GM19372 (cell line): Measurements from ENCODE around the gene MCM3AP.

ENCODE experiments used
- ATAC-seq: cut with Tn5 transposase; IDR thresholded peaks from one replicate; pipeline ENCODE4 v1.9.1; 2021; ENCODE audit warnings: mild to moderate bottlenecking, low read depth, moderate library complexity; ENCODE audit not compliant: unreplicated experiment

Gene MCM3AP

GRCh38 chr21:46220847-46221246 lies 64.6 kb downstream of the MCM3AP start:
- no peak for ATAC-seq

- ATAC-seq = no peak
These were observed 65.1 kb downstream of the MCM3AP start for GRCh38 chr21:46220275-46220810.

DNA sequence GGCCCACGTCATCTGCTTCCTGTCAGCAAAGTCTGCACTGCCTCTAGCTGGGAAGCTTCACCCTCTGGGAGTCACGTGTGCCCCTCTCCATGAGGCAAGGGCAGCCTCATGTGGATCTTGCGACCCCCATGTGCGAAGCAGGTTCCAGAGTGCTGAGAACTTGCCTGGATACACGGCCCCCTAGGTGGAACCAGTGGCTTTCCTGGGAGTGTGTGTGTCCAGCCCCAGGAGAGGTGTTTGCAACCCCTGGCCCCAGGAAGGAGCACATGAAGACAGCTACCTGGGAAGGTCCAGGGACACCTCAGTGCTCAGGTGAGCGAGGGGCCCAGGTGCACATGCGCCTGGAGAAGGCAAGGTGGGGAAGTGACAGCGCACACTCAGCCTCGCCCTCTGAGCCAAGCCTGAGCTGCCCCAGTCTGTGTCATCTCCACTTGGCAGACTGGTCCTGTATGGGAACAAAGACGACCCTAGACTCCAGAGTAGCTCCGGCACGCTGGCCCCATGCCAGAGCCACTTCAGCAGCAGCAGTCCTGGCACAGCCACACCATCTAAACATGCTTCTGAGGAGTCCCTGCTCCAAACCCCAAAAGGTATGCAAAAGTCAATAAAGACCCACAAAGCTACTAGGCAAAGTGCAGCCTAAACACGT lies 65.7 kb downstream of the MCM3AP start:
- ATAC-seq = no peak

- ATAC-seq = no peak
These were observed 66.4 kb downstream of the MCM3AP start for GRCh38 chr21:46218906-46219590.

GRCh38 chr21:46217511-46218196 lies 67.8 kb downstream of the MCM3AP start:
- no peak for ATAC-seq

GRCh38 chr21:46216132-46216747 lies 69.2 kb downstream of the MCM3AP start:
- ATAC-seq = no peak

DNA sequence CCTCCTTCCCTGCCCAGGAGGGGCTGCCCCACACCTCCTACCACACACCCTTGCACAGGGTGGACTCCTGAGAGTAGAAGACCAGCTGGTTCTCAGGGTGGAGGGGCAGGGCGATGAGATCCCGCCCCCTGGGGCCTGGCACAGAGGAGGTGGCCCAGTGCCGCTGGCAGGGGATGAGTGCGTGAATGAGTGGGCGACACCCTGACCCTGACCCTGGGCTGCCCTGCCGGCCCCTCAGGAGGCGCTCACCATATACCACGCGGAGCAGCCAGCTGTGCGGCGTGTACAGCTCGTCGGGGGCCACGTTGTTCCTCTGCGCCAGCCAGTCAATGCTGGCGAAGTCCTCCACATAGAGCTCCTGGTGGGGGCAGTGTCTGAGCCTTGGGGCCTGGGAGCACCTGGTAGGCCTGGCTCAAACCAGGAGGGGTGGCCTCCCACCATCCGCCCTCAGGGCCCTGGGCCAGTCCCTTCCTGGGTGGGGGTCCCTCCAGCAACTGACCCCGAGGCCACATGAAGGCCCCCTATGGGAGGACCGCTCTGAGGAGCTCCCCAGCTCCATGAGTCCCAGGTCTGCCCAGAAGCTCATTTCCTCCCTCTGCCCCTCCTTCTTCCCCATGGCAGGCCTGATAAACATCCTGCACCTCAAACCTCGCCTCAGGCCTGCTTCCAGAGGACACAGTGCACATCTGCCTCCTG lies 69.8 kb downstream of the MCM3AP start:
- no peak for ATAC-seq

DNA sequence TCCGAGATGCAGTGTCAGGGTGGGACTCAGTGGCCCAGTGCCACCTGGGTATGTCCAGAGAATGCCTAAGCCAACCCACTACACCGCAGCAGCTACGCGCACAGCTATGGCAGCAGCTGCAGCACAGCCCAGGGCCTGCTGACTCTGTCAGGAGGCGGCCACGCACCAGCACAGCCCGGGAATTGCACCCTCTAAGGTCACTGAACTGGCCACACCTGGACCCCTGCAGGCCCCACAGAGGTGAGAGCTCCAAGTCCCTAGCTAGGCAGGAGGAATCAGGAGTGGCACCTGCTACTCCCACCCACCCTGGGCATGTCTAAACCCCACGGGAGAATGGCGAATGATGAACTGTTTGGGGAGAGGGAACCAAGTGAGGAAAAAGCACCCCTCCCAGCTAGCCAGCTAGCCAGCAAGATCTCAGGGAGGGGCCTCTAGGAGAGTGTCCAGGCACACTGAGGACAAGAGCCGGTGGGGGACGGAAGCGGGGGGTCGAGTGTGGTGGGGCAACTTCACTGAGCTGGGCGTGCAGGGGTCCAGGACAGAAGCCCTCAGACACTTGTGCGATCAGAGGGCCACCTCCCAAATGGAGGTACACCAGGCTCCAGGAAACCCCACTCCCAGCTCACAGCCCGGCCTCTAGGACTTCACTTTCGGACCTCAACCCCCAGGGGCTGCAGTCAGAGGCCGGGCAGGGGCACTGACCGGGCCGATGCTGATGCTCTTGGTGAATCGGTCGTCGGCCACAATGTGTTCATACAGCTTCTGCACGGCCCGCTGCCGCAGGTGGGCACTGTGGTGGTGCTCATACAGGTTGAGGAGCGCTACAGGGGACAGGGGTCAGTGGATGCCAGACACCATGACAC lies 70.7 kb downstream of the MCM3AP start:
- no peak for ATAC-seq

- ATAC-seq = no peak
These were observed 71.7 kb downstream of the MCM3AP start for GRCh38 chr21:46213620-46214286.

DNA sequence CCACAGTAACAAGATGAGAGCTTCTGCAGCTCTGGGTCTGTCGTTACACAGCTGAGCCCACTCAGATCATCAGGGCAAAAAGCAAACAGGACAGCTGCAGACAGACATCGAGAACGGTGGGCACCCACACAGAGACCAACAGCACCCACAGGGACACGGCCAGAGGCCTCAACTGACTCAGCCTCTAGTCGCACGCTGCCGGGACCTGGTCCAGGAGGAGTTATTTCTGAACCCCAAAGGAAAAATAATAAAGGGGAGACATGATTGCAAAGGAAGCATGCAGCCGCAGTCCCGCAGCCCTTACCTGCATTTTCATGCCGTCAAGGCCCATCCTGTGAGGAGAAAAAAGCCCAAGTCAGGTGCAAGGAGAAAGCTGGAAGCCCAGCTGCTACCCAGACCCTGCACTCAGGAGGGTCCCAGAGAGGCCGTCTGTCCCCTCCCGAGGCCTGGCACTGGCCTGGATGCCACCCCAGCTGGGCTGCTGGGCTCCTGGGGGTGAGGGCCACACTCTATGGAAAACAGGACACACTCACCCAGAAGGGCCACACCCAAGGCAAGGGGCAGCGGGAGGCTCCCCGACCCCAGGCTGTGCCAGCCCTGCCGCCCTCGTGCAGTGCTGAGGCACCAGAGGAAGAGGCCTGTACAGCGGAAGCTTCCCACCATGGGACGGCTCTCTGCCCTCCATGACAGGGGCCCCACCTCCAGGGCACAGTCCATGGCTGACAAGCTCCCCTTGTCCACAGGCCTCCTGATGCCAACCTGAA lies 72.5 kb downstream of the MCM3AP start:
- no peak for ATAC-seq

- ATAC-seq = no peak
These were observed 73.4 kb downstream of the MCM3AP start for GRCh38 chr21:46211786-46212720.

GRCh38 chr21:46211376-46211775 lies 74.0 kb downstream of the MCM3AP start:
- ATAC-seq = no peak

- ATAC-seq = no peak
These were observed 74.9 kb downstream of the MCM3AP start for GRCh38 chr21:46210378-46211136.

GRCh38 chr21:46208761-46209721 lies 76.4 kb downstream of the MCM3AP start:
- ATAC-seq = no peak

DNA sequence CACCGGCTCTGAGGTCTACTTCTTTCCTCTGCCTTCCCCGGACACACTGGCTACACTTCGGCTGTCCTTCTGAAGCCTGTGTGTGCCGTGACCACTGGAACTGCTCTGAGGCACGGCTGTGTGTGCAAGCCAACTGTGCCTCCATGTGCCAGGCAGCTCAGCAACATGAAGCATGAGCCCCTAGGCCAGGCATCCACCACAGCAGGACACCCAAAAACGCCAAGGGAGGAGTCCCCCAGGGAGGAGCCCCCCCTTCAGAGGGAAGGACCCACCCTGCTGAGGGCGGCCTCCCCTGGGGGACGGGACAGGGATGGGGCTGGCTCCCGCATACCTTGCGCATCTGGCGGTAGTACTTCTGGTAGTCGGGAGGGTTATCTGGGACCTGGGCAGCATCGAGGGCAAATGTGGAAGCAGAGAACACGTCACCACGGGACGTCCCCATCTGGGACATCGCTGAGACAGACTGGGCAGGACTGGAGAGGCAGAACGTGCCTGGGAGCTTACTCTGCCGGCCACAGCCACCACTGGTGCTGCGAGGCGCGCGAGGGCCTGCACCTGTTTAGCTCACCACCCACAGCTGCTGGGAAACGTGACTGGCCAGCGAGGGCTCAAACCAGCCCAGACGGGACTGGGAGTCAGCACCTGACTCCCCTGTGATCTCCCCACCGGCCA lies 77.4 kb downstream of the MCM3AP start:
- no peak for ATAC-seq
